ENCODE results near the gene TTC34.

Gene TTC34

DNA sequence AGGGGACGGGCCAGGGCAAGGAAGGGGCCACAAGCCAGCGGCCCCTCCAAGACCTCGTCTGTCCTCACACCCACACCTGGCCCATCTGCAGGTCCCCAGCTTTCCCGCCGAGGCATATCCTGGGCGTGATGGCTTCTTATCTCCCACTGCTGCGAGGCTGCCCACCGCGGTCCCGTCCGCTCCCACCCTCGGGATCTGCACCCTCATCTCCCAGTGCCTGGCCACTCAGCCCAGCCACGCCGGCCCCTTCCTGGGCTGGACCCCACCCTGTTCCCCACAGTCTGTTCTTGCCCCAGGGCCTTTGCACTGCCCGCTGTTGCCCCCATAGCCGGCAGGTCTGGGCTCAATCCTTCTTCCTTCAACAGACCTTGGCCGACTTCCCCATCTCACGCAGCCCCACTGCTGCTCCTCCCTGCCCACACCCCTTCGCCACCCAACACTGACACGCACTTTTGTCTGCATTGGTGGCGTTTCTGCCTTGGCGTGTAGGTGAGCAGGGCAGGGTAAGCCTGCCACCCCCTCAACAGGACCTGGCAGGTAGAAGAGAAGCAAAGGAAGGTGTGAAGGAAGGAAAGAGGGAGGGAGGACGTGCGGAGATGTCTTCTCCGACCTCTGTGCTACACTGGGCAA, 4.4 kb upstream of the TTC34 start:
- no peak for DNase-seq (ENCODE audit: low read depth)
- no peak overlapping the region for H3K4me3 ChIP-seq (ENCODE audit: low read length)
- TF ChIP-seq CTCF (conservative IDR thresholded peaks at IDR 0.05; ENCODE audit: low read depth, low read length): no peak

DNA sequence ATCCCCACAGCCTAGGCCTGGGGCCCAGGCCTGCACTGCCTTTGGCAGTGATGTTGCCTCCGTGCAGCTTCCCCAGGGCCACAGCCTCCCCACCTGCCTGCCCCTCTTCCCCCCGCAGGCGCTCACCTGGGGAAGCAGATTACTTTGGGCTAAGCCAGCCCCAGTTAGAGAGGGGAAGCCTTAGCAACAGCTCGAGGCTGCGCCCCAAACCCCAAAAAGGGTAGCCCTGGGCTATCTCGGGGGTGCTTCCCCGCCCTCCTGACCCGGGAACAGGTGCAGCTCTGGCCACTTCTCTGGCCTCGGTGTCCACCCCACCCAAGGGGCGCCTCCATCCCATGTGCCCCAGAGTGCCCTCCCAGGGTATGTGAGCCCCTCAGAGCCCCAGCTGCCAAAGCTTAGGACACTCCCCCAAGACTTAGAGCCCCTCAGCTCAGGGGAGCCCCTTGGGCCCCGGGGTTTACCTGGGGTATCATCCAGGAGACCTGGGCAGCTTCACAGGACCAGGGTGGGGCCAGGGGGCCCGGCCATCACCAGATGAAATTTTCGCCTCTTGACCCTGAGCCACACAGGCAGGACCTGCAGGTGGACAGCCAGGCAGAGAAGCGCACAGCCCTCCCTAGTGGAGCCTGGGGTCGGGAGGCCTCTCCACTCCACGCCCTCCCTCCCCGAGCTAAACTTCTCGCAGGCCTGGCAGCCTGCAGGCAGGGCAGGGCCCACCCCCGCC, 3.3 kb upstream of the TTC34 start:
- DNase-seq (ENCODE audit: low read depth): no peak
- no peak for TF ChIP-seq CTCF (conservative IDR thresholded peaks at IDR 0.05; ENCODE audit: low read depth, low read length)

GRCh38 chr1:2803931-2804627, 2.6 kb upstream of the TTC34 start:
- no peak for TF ChIP-seq CTCF (conservative IDR thresholded peaks at IDR 0.05; ENCODE audit: low read depth, low read length)
- no peak for DNase-seq (ENCODE audit: low read depth)
- H3K4me3 ChIP-seq (ENCODE audit: low read length): no peak overlapping the region

More for the DNA sequence above, 3.3 kb upstream of the TTC34 start:
- no peak overlapping the region for H3K4me3 ChIP-seq (ENCODE audit: low read length)

GRCh38 chr1:2803086-2803930, 1.8 kb upstream of the TTC34 start:
- DNase-seq (ENCODE audit: low read depth): no peak
- TF ChIP-seq CTCF (conservative IDR thresholded peaks at IDR 0.05; ENCODE audit: low read depth, low read length): no peak
- no peak overlapping the region for H3K4me3 ChIP-seq (ENCODE audit: low read length)

DNA sequence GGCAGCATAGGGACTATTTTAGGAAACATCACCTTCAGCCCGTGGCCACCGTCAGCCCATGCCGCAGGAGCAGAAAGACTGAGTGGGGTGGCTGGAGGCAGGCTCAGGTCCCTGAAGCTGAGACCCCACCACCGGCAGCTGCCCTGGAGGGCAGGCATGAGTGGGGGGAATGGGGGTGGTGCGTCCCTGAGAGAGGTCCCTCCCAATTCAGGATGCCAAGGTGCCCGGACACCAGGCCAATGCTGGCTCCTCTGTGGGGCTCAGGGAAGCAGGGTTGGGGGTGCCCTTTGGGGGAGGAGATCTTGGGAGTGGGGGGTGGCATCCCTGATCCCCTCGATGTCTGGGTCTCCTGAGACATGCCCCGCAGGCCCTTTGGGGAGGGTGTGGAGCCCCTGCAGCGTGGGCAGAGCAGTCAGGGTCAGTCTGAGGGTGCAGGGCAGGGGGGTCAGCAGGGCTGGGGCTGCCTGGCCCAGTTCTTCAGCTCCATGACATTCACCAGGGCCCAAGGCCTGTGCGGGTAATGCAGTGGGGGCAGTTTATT, 998 bp upstream of the TTC34 start:
- no peak for DNase-seq (ENCODE audit: low read depth)
- H3K4me3 ChIP-seq (ENCODE audit: low read length): no peak overlapping the region
- no peak for TF ChIP-seq CTCF (conservative IDR thresholded peaks at IDR 0.05; ENCODE audit: low read depth, low read length)

DNA sequence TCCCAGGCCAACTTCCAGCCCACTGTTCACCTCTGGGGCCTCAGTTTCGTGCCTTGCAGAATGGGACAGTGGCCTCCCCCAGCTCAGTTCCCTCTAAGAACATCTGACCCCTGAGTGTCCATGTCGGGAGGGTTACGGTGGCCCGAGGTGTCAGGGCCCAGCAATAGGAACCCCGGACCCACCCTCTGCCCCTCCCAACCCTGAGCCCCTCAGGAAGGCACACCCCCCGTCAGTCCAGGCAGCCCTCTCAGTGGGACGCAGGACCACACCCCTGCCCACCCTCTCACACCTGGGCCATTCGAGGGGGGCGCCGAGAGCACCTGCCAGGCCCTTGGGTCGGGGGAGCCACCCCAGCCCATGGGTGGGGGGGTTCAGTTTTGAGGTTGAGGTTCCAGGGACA, 447 bp downstream of the TTC34 start:
- no peak for DNase-seq (ENCODE audit: low read depth)
- TF ChIP-seq CTCF (conservative IDR thresholded peaks at IDR 0.05; ENCODE audit: low read depth, low read length): no peak
- no peak overlapping the region for H3K4me3 ChIP-seq (ENCODE audit: low read length)

All from retinal pigment epithelial cell (primary cell).